GM18508 (cell line): ENCODE data around the gene WNK2.

Source experiments
- ATAC-seq: cut with Tn5 transposase; IDR thresholded peaks from one replicate; pipeline ENCODE4 v1.9.1; 2021; ENCODE audit warnings: moderate number of reproducible peaks; ENCODE audit not compliant: insufficient read depth, unreplicated experiment

Gene WNK2

DNA sequence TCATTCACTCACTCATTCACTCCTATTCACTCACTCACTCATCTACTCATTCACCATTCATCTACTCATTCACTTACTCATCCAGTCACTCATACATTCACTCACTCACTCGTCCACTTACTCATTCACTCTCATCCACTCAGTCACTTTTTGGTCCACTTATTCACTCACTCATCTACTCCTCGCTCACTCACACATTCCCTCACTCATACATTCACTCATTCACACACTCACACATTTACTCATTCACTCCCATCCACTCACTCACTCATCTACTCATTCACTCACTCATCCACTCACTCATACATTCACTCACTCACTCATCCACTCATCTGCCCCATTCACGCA is 27.7 kb downstream of the WNK2 start:
- no peak for ATAC-seq

GRCh38 chr9:93212409-93212808 is 28.5 kb downstream of the WNK2 start:
- ATAC-seq, result no peak

DNA sequence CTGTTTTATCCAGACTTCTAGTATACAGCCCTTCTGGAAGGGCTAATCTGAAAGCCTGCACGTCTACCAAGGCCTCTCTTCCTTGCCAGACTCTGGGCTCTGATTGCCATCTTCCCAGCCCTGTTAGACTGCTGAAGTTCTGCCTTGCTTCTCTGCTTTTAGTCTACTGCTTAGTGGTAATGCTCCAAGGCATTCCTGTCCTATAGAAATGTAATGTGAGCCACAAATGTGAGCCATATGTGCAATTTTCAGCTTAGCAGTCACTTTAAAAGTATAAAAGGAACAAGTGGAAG is 32.1 kb downstream of the WNK2 start:
- ATAC-seq, result no peak

DNA sequence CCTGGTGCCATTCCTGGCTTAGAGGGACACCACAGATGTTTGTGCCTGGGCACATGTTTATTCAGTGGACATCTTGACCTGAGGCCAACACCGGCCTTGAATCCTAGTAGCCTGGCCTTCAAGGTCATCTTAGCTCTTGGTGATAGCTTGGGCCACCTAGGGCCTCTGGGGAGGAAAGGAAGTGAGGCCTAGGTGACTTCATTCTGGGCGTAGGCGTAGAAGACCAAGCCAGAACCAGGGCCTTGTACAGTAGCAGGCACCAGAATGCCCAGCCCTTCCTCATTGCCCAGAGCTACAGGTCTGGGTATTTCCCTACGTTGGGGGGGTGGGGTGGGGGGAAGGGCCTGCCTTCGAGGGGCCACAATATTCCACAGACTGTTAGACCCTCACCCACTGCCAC is 33.8 kb downstream of the WNK2 start:
- ATAC-seq, result no peak

DNA sequence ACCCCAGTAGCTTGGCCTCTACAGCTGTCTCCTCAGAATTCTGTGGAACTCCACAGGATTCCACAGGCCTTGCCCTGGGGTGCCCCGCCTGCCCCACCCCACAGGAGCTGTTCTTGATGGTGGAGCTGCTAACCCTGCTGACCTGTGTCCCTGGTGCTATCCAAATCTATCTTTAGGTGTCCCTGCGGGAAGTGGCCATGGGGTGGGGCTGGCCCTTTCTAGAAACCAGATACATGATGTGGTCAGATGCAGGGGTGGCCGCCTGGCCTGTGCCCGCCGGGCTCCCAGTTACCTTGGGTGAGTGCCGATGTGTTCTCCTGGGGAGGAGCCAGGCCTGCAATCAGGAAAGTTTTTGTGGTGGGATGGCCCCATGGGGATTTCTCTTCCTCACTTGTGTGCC is 34.2 kb downstream of the WNK2 start:
- no peak for ATAC-seq

GRCh38 chr9:93218671-93219420 is 34.9 kb downstream of the WNK2 start:
- no peak for ATAC-seq

DNA sequence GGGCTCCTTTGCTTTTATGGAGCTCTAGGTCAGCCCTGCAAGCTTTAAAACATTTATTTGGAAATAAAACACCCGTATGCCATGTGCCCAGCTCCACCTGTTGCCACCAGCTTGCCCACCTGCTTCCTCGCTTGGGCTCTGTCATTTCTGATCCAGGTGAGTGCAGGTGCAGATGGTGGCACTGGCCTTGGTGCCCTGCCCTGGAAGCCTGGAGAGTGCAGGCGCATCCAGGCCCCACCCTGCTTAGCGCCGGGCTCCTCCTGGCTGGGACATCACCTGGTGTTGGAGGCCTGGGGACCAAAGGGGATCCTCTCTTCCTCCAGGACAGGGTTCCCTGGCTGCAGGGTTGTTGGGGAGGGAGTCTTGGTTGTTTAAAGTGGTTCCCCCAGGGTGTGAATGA is 35.8 kb downstream of the WNK2 start:
- no peak for ATAC-seq

DNA sequence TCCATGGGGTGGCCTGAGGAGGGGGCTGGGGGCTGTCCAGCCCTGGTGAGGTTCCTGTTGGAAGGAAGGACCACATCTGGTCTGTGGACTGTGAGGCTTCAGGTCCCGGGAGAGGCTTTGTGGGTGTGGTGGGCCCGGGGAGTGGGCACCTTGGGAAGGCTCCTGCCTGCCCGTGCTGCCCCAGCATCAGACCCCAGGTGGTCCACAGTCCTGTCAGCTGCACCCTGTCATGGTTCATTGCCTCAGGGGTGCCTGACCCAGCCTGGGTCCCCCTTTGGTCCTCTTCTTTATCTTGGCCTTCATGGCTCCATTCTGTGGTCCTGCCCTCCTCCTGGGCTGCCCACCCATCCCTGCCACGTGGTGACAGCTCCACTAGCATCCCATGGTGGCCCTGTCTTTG is 36.7 kb downstream of the WNK2 start:
- ATAC-seq, result no peak

DNA sequence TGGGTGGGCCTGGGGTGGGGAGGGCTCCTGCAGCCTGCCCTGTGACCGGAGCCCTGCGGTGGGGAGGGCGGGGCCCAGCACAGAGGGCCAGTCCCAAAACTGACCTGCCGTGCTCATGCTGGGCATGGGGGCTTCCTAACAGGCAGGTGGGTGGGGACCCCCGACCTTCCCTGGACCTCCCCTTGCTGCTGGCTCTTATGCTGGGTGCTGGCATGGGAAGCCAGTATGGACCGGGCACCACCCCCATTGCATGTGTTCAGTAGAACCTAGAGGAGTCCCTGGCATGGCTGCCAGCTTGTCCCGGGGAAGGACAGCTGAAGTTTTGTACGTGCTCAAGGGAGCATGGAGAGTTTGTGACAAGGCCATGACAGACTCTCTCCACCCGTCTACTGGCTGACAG is 37.1 kb downstream of the WNK2 start:
- ATAC-seq, result no peak

- no peak for ATAC-seq
Observed at GRCh38 chr9:93222890-93223259, 38.9 kb downstream of the WNK2 start.

DNA sequence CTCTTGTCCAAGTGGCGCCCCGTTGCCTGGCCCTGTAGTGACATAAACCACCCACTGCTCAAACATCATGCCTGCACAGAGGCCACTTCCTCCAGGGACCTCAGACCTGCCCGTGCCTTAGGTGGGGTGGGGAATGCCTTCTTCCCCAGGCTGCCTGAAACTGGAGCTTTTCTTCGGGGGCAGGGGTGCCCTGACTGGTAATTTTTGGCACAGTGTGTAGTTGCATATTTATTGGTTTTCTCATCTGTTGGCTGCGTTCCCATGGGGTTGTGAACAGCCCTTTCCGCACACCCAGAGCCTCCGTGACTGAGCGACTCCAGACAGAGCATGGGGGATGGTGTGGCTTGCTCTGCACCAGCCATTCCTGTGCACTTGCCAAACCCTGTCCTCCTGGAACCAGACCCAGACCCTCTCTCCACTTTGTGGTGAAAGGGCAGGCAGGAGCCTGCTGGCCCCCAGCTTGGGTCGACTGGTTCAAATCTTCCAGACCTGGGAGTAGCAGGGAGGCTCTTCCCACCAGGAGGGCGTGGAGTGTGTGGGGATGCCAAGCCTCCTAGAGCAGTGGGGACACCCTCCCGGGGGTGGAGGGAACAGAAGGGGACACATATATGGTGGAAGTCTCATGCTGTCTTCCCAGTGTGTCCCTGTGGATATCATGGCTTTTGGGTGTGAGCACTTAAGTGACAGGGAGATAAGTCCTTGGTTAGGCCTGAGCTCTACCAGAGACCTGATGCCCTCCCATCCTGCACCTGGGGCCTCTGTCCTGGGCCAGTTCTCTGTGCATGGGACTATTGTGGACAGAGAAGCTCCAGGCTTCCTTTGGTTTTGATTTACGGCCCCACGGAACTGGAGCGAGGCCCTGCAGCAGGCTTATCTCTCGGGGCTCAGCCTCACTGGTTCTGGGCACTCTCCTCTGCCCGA is 39.6 kb downstream of the WNK2 start:
- ATAC-seq, result no peak

DNA sequence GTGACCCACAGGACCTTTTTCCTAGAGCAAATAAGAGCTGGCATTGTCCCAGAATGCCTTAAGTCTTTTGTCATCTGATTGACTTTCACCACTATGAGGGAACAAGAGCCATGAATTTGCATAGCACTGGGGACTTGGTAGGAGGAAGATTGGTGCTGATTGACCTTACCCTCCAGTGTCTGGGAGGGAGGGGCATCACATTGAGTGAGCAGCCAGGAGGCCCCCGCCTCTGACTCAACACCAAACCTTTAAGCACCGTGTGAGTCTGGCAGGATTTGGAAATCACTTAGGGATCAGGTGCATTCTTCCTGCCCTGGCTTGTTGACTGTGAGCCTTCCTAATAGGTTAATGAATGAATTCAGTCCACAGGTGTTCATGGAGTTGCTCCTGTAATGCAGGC is 40.7 kb downstream of the WNK2 start:
- ATAC-seq, result no peak

DNA sequence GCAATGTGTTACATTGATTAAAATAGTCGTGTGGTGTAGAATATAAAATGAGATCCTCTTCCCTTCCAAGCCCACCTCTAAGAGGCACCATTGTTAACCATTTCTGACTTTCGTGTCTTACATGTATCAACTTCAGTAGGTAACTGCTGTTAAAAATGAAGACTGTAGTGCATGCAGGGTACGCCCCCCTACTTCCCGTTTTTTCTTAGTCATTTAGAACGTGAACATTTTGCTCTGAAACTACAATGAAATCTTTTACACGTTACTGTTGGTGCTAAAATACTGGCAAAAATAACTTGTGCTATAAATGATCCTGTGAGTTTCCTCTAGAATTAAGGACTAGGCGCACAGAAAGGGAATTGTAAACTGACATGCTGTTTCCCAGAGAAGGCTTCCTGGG is 41.5 kb downstream of the WNK2 start:
- no peak for ATAC-seq

DNA sequence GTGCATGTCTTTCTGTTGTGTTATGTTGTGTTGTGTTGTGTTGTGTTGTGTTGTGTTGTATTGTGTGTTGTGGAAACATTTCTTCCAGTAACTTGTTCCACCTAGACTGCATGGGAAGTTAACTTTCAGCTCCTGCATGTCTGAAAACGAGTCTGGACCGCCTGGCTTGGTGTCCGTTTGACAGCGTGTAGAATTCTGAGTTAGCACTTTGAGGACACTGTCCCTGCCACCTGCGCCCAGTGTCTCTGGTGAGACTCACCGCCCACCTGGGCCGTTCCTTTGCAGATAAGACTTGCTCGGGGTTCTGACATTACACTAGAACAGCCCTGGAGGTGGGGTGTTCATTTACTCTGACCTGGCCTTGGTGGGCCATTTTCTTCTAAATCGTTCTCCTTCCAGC is 42.0 kb downstream of the WNK2 start:
- ATAC-seq, result no peak

GRCh38 chr9:93226819-93227218 is 42.9 kb downstream of the WNK2 start:
- ATAC-seq, result no peak

DNA sequence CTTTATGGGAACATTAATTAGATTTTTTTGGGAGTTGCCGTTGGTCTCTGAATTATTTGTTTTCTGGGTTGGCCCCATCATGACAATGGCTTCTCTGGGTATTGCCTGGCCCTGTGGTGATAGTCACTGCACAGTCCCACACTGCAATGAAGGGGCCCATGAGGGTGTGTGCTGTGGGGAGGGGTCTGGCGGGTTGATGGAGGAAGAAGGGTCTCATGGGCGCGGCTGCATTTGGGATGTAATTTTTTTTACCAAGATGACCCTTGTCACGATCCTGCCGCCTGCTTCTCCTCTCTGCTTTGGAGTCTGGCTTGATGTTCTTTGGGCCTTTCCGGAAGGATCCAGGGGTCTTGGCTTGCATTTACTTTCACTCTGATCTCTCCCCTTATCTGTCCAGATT is 44.1 kb downstream of the WNK2 start:
- ATAC-seq, result no peak

DNA sequence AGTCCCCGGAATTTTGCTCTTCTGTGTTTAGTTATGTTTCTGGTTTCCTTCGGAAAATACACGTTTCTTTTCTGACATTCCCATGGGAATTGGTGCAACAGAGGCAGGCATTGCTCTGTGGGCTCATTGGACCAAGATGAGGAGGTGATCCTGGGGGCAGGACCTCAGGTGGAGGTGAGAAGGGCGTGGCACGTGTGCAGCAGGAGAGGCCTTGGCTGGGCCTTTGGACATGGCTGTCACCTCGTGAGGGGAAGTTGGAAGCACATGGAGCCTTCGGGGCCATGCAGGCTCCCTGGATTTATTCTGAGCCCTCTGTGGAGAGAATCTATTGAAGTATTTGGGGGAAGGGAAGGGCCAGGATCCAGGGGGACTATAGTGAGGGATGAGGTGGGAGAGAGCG is 44.5 kb downstream of the WNK2 start:
- ATAC-seq, result no peak

DNA sequence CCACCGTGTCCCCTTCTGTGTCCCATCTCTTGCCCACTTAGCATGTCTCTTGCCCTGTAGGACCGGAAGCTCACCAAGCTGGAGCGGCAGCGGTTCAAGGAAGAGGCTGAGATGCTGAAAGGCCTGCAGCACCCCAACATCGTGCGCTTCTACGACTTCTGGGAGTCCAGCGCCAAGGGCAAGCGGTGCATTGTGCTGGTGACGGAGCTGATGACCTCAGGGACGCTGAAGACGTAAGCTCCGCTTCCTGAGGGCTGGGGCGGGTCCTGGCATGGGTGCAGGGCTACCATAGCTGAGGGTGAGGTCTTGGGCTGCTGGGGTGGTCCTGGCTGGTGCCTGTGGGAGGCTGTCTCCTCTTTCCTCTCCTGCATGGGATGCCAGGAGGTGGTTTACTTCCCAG is 45.7 kb downstream of the WNK2 start:
- ATAC-seq, result no peak

GRCh38 chr9:93230185-93230584 is 46.2 kb downstream of the WNK2 start:
- no peak for ATAC-seq

DNA sequence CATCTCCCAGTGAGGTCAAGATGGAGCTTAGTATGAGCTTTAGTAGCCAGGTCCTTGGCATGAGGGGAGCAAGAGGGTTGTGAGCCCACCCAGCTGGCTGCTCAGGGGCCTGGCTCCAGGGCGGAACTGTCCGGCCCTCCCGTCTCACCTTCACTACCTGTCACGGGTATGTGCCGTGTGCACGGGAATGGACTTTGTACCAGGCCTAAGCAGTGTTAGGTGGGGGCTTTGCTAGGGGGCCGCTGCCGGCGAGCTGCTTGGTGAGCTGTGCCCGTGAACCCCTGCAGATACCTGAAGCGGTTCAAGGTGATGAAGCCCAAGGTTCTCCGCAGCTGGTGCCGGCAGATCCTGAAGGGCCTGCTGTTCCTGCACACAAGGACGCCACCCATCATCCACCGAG is 46.7 kb downstream of the WNK2 start:
- ATAC-seq, result no peak

DNA sequence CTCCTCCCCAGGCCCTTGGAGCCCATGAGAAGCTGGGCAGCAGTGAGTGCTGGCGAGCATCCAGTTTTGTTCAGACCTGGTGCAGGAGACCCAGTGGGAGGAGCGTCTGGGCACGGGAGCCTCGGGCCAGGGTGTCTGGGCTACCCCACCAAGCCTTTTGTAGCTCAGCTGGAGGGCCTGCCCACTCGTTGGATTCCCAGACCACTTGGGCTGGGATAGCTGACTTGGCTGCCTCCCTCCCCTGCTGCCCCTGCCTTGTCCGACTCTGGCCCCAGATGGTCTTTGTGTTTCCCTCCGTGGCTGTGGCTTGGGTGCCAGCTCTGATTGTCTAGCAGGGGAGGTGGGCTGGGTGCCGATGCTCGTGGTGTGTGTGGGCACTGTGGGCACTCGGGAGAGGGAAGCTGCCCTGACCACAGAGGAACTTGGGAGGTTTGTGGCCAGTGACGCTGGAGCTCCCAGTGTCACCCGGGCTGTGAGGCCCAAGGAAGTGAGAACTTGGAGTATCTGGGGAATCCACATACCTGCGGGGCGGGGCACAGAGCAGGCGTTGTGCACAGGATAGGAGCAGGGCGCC is 47.3 kb downstream of the WNK2 start:
- no peak for ATAC-seq

- no peak for ATAC-seq
Observed at GRCh38 chr9:93231716-93232115, 47.8 kb downstream of the WNK2 start.
